Stimulated activated CD4-positive, alpha-beta T cell treated with anti-CD3 and anti-CD28 coated beads, Interleukin-4, amount 100 ng/mL, for 1 hour (primary cell): Measurements from ENCODE around the gene SLC25A18.

Source experiments
- DNase-seq: peaks from one replicate; pipeline ENCODE4 v3.0.0-alpha.2; 2020

The SLC25A18 gene

GRCh38 chr22:17570851-17571631, 7.7 kb downstream of the SLC25A18 start:
- no peak for DNase-seq

- no peak for DNase-seq
These were observed 11.9 kb downstream of the SLC25A18 start for GRCh38 chr22:17575151-17575550.

GRCh38 chr22:17575681-17576080, 12.4 kb downstream of the SLC25A18 start:
- DNase-seq: no peak

GRCh38 chr22:17576470-17576869, 13.2 kb downstream of the SLC25A18 start:
- DNase-seq: no peak

- no peak for DNase-seq
These were observed 14.9 kb downstream of the SLC25A18 start for GRCh38 chr22:17578136-17578754.

GRCh38 chr22:17579535-17579981, 16.3 kb downstream of the SLC25A18 start:
- no peak for DNase-seq

- no peak for DNase-seq
These were observed 17.2 kb downstream of the SLC25A18 start for GRCh38 chr22:17580441-17581031.

GRCh38 chr22:17581056-17581455, 17.8 kb downstream of the SLC25A18 start:
- DNase-seq: no peak

- no peak for DNase-seq
These were observed 18.3 kb downstream of the SLC25A18 start for GRCh38 chr22:17581631-17582030.

GRCh38 chr22:17583151-17583550, 19.9 kb downstream of the SLC25A18 start:
- DNase-seq: no peak

GRCh38 chr22:17586831-17587440, 23.6 kb downstream of the SLC25A18 start:
- DNase-seq: no peak

- DNase-seq: no peak
These were observed 24.3 kb downstream of the SLC25A18 start for GRCh38 chr22:17587629-17588028.

GRCh38 chr22:17588606-17589005, 25.3 kb downstream of the SLC25A18 start:
- DNase-seq: no peak

GRCh38 chr22:17589810-17590375, 26.6 kb downstream of the SLC25A18 start:
- DNase-seq: no peak

GRCh38 chr22:17590586-17590985, 27.3 kb downstream of the SLC25A18 start:
- DNase-seq: no peak

- DNase-seq: no peak
These were observed 28.9 kb downstream of the SLC25A18 start for GRCh38 chr22:17592201-17592600.

GRCh38 chr22:17596226-17596625, 32.9 kb downstream of the SLC25A18 start:
- DNase-seq: no peak

GRCh38 chr22:17597217-17597616, 33.9 kb downstream of the SLC25A18 start:
- no peak for DNase-seq

- no peak for DNase-seq
These were observed 35.0 kb downstream of the SLC25A18 start for GRCh38 chr22:17598318-17598717.

- no peak for DNase-seq
These were observed 37.7 kb downstream of the SLC25A18 start for GRCh38 chr22:17601031-17601430.

- DNase-seq: no peak
These were observed 40.4 kb downstream of the SLC25A18 start for GRCh38 chr22:17603668-17604067.

GRCh38 chr22:17606496-17606895, 43.2 kb downstream of the SLC25A18 start:
- DNase-seq: no peak

- DNase-seq: no peak
These were observed 44.7 kb downstream of the SLC25A18 start for GRCh38 chr22:17607891-17608521.
